Fibroblast of villous mesenchyme (primary cell): ENCODE measurements around the gene C10orf62. TPM values are rescaled to one million over a fixed set of nuclear protein-coding genes. Genes with fewer than 3 reads are reported as not detected.
A peak's percentile ranks its signal among the peaks of the same experiment; 100 is the strongest.

ENCODE experiments used
- DNase-seq: peaks from one replicate; pipeline ENCODE4 v3.0.0-alpha.2; 2010; ENCODE audit warnings: low read depth
- H3K4me3 ChIP-seq: 2 replicates; pipeline ENCODE4 v1.5.1; 2011; ENCODE audit warnings: low read depth, mild to moderate bottlenecking, low read length
- total RNA-seq: library from RNA; depleted of rRNA; stranded (reverse); fragments of >200 nt; gene quantifications from 2 replicates; pipeline ENCODE4 v1.2.3, GENCODE V29; 2012
- TF ChIP-seq, protein P1 (sequence below): IDR thresholded peaks from 2 replicates; pipeline ENCODE4 v1.5.1; 2012; ENCODE audit warnings: low read depth, mild to moderate bottlenecking, low read length; ENCODE audit not compliant: insufficient read depth

C10orf62 gene
- total RNA-seq, 1 donor: not detected

GRCh38 chr10:97601268-97602215, 12.0 kb downstream of the C10orf62 start:
- TF ChIP-seq, protein P1, sequence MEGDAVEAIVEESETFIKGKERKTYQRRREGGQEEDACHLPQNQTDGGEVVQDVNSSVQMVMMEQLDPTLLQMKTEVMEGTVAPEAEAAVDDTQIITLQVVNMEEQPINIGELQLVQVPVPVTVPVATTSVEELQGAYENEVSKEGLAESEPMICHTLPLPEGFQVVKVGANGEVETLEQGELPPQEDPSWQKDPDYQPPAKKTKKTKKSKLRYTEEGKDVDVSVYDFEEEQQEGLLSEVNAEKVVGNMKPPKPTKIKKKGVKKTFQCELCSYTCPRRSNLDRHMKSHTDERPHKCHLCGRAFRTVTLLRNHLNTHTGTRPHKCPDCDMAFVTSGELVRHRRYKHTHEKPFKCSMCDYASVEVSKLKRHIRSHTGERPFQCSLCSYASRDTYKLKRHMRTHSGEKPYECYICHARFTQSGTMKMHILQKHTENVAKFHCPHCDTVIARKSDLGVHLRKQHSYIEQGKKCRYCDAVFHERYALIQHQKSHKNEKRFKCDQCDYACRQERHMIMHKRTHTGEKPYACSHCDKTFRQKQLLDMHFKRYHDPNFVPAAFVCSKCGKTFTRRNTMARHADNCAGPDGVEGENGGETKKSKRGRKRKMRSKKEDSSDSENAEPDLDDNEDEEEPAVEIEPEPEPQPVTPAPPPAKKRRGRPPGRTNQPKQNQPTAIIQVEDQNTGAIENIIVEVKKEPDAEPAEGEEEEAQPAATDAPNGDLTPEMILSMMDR: no peak
- no peak for DNase-seq

DNA sequence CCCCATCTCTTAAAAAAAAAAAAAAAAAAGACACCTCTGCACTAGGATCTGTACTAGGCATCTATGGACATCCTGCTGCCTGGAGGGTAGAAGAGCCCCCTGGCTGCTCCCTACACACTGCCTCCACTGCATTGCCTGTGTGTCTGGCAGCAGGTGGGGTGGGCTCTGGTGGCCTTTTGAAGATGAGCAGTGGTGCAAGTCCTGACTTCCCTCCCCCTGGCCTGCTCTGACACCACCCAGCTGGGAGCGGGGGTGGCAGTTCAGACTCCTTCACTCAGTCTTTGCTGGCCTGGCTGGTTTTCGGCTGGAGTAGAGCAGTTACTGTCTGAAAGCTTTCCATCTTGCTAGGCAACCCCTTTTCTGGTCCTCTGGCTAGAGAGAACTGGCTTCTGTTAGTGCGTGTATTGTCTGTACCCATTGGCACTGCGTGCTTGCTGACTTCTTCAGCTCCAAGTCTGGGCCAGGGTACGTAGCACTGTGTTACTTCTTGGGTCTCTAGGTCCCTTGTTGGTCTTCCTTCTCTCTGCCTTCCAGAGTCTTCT, 17.6 kb downstream of the C10orf62 start:
- no peak for DNase-seq
- TF ChIP-seq, protein P1: no peak
- no peak overlapping the region for H3K4me3 ChIP-seq

More at GRCh38 chr10:97601268-97602215, 12.0 kb downstream of the C10orf62 start:
- H3K4me3 ChIP-seq: no peak overlapping the region

DNA sequence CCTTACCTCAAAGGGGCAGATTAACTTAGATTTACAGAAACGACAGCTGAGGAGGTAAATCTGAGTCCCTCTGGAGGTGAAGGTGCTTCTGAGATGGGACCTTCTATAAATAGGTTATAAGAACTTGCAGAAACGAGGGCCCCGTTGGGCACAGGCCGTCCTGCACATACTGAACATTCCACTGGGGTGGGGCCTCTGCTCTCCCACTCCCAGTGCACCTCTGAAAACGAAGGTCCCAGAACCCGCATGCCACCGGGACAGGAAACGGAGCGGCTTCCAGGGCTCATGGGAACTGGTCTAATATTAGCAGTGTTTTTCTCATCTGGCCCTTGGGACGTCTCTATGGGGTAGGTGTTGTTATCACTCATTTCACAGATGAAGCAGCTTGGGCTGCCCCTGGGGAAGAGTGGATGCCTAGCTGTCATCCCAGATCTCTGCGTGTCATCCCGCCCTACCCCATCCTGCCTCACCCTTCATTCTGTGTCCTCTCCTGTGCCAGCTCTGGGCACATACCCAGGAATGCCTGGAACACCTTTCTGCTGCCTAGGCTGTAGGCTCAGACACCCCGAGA, 19.6 kb downstream of the C10orf62 start:
- TF ChIP-seq, protein P1: no peak
- H3K4me3 ChIP-seq: no peak overlapping the region
- no peak for DNase-seq

- TF ChIP-seq, protein P1: no peak
- no peak for DNase-seq
- H3K4me3 ChIP-seq: no peak overlapping the region
Observed at GRCh38 chr10:97611473-97611872, 22.0 kb downstream of the C10orf62 start.

DNA sequence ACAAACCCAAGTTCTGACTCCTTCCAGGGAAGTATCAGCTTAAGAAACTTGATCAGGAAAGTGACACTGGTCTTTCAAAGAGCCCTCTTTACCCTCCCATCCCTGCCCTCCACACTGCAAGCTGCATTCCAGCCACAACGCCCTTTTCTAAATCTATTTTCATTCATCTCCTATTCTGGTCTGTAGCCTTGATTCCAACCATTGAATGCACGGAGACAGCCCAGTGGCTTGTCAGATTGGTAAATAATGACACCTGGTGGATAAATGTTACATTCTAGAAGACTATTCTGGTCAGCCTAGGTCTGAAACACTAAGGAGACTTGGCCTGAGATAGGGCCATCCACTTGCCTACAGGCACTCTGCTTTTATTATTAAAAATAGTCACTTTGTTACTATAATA, 22.9 kb downstream of the C10orf62 start:
- TF ChIP-seq, protein P1: peak; percentile 39
- peak; percentile 48 for DNase-seq
- H3K4me3 ChIP-seq: no peak overlapping the region

GRCh38 chr10:97618285-97618684, 28.8 kb downstream of the C10orf62 start:
- no peak for DNase-seq
- H3K4me3 ChIP-seq: no peak overlapping the region
- TF ChIP-seq, protein P1: no peak
